A673 (cell line): ENCODE data around the gene PXN. TPM values are rescaled to one million over a fixed set of nuclear protein-coding genes. Genes with fewer than 3 reads are reported as not detected.

ENCODE experiments used
- BruUV-seq: library from RNA; stranded (reverse); fragments of 400-500 nt; replicated peaks from 2 replicates; lab custom pipeline; 2021; lab: Mats Ljungman, UMichigan
- CTCF ChIA-PET: fragments of 300-600 bp; sonication (Branson Sonifier 250); formaldehyde crosslinking; loops from one replicate; lab custom pipeline; 2022; ENCODE audit warnings: antibody characterized with exemption; lab: Charles Lee
- POLR2A ChIA-PET: fragments of 300-600 bp; sonication (Branson Sonifier 250); formaldehyde crosslinking; loops from one replicate; lab custom pipeline; 2022; ENCODE audit warnings: antibody characterized with exemption; ENCODE audit not compliant: low non-redundant PET; lab: Charles Lee
- DNase-seq: peaks from one replicate; pipeline ENCODE4 v3.0.0-alpha.2; 2015; ENCODE audit warnings: low spot score
- H3K27ac ChIP-seq: fragments of 200-600 bp; sonication (generic); 2 replicates; pipeline ENCODE4 v1.5.1; 2016; ENCODE audit warnings: mixed run types, low read depth, mild to moderate bottlenecking, mixed read lengths, antibody characterized with exemption, low read length; ENCODE audit not compliant: poor library complexity, severe bottlenecking
- H3K27me3 ChIP-seq: fragments of 200-600 bp; sonication (generic); replicated peaks from 2 replicates; pipeline ENCODE4 v1.6.1; 2017; ENCODE audit warnings: mixed run types, low read depth, mild to moderate bottlenecking, mixed read lengths, antibody characterized with exemption, low read length; ENCODE audit not compliant: insufficient read depth, poor library complexity
- H3K36me3 ChIP-seq: fragments of 200-600 bp; sonication (generic); 2 replicates; pipeline ENCODE4 v1.6.1; 2016; ENCODE audit warnings: mixed run types, mild to moderate bottlenecking, mixed read lengths, antibody characterized with exemption, low read length; ENCODE audit not compliant: insufficient read depth, poor library complexity, severe bottlenecking
- H3K4me1 ChIP-seq: fragments of 200-600 bp; sonication (generic); 2 replicates; pipeline ENCODE4 v1.6.1; 2017; ENCODE audit warnings: mixed run types, mild to moderate bottlenecking, mixed read lengths, antibody characterized with exemption, low read length; ENCODE audit not compliant: insufficient read depth, poor library complexity, severe bottlenecking
- H3K4me3 ChIP-seq: fragments of 200-600 bp; sonication (generic); 2 replicates; pipeline ENCODE4 v1.5.1; 2016; ENCODE audit warnings: low read depth, mixed run types, mild to moderate bottlenecking, mixed read lengths, low read length; ENCODE audit not compliant: poor library complexity, severe bottlenecking
- H3K9me3 ChIP-seq: fragments of 200-600 bp; sonication (generic); 2 replicates; pipeline ENCODE4 v1.6.1; 2016; ENCODE audit warnings: mixed run types, low read depth, mild to moderate bottlenecking, mixed read lengths, antibody characterized with exemption, low read length; ENCODE audit not compliant: poor library complexity, severe bottlenecking
- EZH2 ChIP-seq: fragments of 200-600 bp; sonication (generic); IDR thresholded peaks from 2 replicates; pipeline ENCODE4 v1.6.1; 2017; ENCODE audit warnings: borderline replicate concordance, low read depth, mild to moderate bottlenecking, mixed read lengths, antibody characterized with exemption, low read length; ENCODE audit not compliant: poor library complexity, severe bottlenecking
- intact Hi-C: fragments of 100-400 bp; cut with micrococcal nuclease; formaldehyde crosslinking; loops from one replicate; pipeline ENCODE4 v1.10.0; 2022; ENCODE audit not compliant: unreplicated experiment
- total RNA-seq: library from RNA; stranded (reverse); gene quantifications from 2 replicates; pipeline ENCODE4 v1.2.3, GENCODE V29; 2021
- TF ChIP-seq, protein P1 (sequence below): fragments of 300-800, 200-600 bp; sonication (generic); conservative IDR thresholded peaks from 2 replicates; pipeline ENCODE4 v1.5.1; 2017; ENCODE audit warnings: low read depth, mild to moderate bottlenecking, antibody characterized with exemption, low read length, moderate library complexity, mixed read lengths

Gene PXN
- total RNA-seq, 1 experiment from 2014 or later = 127 TPM

DNA sequence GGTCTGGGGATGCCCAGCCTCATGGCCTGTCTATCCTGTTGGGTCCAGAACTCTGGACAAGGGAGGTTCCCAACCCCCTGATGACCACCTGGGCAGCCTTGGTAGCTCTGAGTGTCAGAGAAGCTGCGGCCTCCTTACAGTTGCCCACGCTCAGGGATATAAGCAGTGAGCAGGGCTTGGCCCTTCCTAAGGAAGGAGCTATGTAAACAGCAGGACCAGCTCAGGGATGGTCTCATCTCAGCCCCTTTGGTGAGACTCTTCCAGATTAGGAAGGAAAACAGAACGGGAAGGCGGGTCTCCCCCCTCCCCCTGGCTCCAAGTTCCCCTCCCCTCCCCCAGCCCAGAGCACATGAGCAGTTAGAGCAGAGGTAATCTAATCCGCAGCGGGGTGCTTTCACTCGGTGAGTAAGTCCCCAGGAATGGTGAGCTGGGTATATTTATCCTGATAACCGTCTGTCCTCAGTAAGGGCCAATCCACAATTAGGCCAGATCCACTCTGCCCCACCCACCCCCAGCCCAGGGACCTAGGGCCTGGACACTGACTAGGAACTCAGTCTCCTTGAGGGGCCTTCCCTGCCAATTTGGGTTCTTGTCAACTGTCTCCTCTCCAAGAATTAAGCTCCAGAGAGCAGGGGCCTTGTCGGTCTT, 35.1 kb downstream of the PXN start:
- DNase-seq = peak; percentile 90
- POLR2A ChIA-PET = interaction anchor here (1.8 to 2.0 kb wide), 2 partner anchors 29 to 62 kb away, joined by 16 to 21 read pairs; partner anchors contain the start of genes RNU4-1, RNU4-2 and RPLP0
- Histone ChIP-seq H3K36me3 (no peaks in the 10 kb centered on the region), H3K9me3 (no peaks in the 10 kb centered on the region), H3K4me1 (peaks cover 84% of the 10 kb centered on the region), H3K27ac (peak overlapping the region; percentile 82), H3K4me3 (no peak overlapping the region), H3K27me3 (no peaks in the 10 kb centered on the region)
- CTCF ChIA-PET = interaction anchor here (0.6 to 8.7 kb wide), 7 partner anchors 26 to 1153 kb away, joined by 3 to 141 read pairs (median 5); partner anchors contain the start of gene PXN
- no peak for TF ChIP-seq EZH2
- TF ChIP-seq, protein P1, sequence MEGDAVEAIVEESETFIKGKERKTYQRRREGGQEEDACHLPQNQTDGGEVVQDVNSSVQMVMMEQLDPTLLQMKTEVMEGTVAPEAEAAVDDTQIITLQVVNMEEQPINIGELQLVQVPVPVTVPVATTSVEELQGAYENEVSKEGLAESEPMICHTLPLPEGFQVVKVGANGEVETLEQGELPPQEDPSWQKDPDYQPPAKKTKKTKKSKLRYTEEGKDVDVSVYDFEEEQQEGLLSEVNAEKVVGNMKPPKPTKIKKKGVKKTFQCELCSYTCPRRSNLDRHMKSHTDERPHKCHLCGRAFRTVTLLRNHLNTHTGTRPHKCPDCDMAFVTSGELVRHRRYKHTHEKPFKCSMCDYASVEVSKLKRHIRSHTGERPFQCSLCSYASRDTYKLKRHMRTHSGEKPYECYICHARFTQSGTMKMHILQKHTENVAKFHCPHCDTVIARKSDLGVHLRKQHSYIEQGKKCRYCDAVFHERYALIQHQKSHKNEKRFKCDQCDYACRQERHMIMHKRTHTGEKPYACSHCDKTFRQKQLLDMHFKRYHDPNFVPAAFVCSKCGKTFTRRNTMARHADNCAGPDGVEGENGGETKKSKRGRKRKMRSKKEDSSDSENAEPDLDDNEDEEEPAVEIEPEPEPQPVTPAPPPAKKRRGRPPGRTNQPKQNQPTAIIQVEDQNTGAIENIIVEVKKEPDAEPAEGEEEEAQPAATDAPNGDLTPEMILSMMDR = no peak
- intact Hi-C loops = no loop called here
- BruUV-seq = no TSS peak

DNA sequence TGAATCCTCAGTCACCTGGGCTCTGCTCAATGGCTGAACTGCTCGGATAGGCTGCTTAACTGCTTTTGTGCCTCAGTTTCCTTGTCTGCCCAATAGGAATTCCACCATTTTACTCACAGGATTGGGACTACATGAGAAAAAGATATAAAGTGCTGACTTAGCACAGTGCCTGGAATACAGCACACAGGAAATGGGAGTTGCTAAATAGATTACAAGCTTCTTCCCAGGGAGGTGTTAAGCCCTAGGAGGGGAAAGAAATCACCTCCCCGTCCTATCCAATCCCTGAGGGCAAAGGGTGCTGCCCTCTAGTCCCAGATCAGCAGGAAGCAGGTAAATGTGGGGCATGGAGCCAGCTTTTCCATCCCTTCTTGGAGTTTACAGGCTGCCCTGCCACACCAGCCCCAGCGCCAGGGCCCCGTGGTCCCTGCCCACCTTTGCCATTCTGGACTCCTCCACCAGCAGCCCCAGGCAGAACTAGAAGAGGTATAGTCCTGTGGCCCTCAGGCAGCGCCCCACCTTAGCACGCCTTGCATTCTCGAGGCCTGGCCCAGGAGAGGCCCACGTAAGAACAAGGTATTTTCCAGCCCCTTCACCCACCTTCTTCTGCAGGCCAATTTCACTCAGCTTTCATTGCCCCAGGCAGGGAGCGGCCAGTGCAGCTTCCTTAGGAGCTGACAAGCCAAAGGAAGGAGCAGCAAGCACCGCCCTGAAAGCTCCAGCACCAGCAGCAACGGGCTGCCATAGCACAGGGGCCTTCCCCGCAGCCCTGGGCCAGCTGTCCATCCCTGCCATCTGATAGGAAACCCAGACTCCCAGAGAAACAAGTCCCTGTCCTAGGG, 35.8 kb downstream of the PXN start:
- peaks cover 84% of the 10 kb centered on the region for H3K4me1 ChIP-seq
- no peaks in the 10 kb centered on the region for H3K9me3 ChIP-seq
- intact Hi-C loops = loop anchor here (10.0 kb wide), 1 partner anchor 205 kb away; the partner anchor contains the start of gene COX6A1
- BruUV-seq = no TSS peak
- no peaks in the 10 kb centered on the region for H3K36me3 ChIP-seq
- H3K27ac ChIP-seq = peak overlapping the region; percentile 82
- ChIA-PET CTCF (interaction anchor here (0.6 to 8.7 kb wide), 4 partner anchors 13 to 73 kb away, joined by 3 to 141 read pairs (median 6); partner anchors contain the start of genes PXN and SIRT4), POLR2A (interaction anchor here (1.3 to 2.0 kb wide), 3 partner anchors 28 to 62 kb away, joined by 4 to 21 read pairs (median 16); partner anchors contain the start of genes RNU4-1, RNU4-2 and RPLP0)
- no peaks in the 10 kb centered on the region for H3K27me3 ChIP-seq
- TF ChIP-seq EZH2 = no peak
- TF ChIP-seq, protein P1 = no peak
- DNase-seq = peak; percentile 63
- no peak overlapping the region for H3K4me3 ChIP-seq

DNA sequence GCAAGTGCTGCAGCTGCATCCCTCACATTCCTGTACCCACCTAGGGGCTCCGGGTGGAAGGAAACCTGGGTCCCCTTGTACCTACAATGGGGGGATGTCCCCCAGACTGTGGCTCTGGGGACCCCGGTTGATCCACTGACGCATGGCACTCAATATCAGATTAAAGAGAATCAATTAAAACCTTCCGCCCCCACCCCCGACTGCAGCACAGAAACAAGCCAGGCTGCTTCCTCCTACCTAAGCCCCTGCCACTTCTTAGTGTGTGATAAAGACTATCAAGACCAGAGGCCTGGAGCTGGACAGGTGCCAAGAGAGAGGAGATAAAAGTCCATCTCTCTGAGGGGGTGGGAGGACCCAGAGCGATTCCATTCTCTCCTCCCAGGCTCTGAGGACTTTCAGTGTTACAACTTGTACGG, 36.5 kb downstream of the PXN start:
- H3K27ac ChIP-seq = peak overlapping the region; percentile 82
- H3K27me3 ChIP-seq = no peaks in the 10 kb centered on the region
- H3K4me1 ChIP-seq = peaks cover 83% of the 10 kb centered on the region
- no peak overlapping the region for H3K4me3 ChIP-seq
- POLR2A ChIA-PET = interaction anchor here (0.6 to 1.3 kb wide), 2 partner anchors 62 to 64 kb away, joined by 3 to 4 read pairs; partner anchors contain the start of genes RNU4-1 and RNU4-2
- TF ChIP-seq, protein P1 = no peak
- no peak for TF ChIP-seq EZH2
- DNase-seq = peak; percentile 70
- CTCF ChIA-PET = interaction anchor here (0.6 to 8.7 kb wide), 9 partner anchors 10 to 95 kb away, joined by 3 to 141 read pairs (median 6); partner anchors contain the start of genes PXN, RNU4-1, RNU4-2 and RPLP0
- intact Hi-C loops = loop anchor here (10.0 kb wide), 1 partner anchor 206 kb away; the partner anchor contains the start of gene COX6A1
- H3K36me3 ChIP-seq = no peaks in the 10 kb centered on the region
- BruUV-seq = no TSS peak
- H3K9me3 ChIP-seq = no peaks in the 10 kb centered on the region
